K562 (cell line): ENCODE measurements around the gene LRRC75A. TPM values are rescaled to one million over a fixed set of nuclear protein-coding genes. Genes with fewer than 3 reads are reported as not detected.

Source experiments
- ARID1B ChIP-seq: fragments of 450-650 bp; IDR thresholded peaks from 2 replicates; pipeline ENCODE4 v1.6.1; 2016; ENCODE audit warnings: antibody characterized with exemption, mild to moderate bottlenecking, inconsistent platforms
- ARID2 ChIP-seq: fragments of 450-650 bp; IDR thresholded peaks from 2 replicates; pipeline ENCODE4 v1.6.1; 2017; ENCODE audit warnings: antibody characterized with exemption, mild to moderate bottlenecking
- CCNT2 ChIP-seq: IDR thresholded peaks from 2 replicates; pipeline ENCODE4 v1.6.1; 2011; ENCODE audit warnings: borderline replicate concordance, low read depth, mild to moderate bottlenecking, moderate library complexity, mixed read lengths, low read length; ENCODE audit not compliant: insufficient read length; ENCODE audit errors: extremely low read depth
- CTCF ChIP-seq, 3 experiments: IDR thresholded peaks in 2 of 3; conservative IDR thresholded peaks in 1 of 3; 2 replicates each; pipeline ENCODE4 v1.5.1; 2011 to 2012; ENCODE audit warnings: low read length in 3 of 3, mild to moderate bottlenecking in 3 of 3, control low read depth in 2 of 3, improper control_type of control experiment in 1 of 3, inconsistent platforms in 1 of 3, low read depth in 1 of 3, mixed read lengths in 1 of 3, moderate library complexity in 1 of 3; ENCODE audit not compliant: insufficient read depth in 2 of 3
- ERF ChIP-seq: fragments of 450-650 bp; formaldehyde crosslinking; IDR thresholded peaks from 2 replicates; pipeline ENCODE4 v1.4.0; 2020; ENCODE audit warnings: mild to moderate bottlenecking, mixed read lengths
- L3MBTL2 ChIP-seq: fragments of 450-650 bp; IDR thresholded peaks from 2 replicates; pipeline ENCODE4 v1.6.1; 2016; ENCODE audit warnings: mild to moderate bottlenecking, moderate library complexity
- MBD2 ChIP-seq: sonication (generic); IDR thresholded peaks from 2 replicates; pipeline ENCODE4 v1.6.1; 2016; ENCODE audit warnings: low read depth, borderline replicate concordance
- MIER1 ChIP-seq: fragments of 450-650 bp; IDR thresholded peaks from 2 replicates; pipeline ENCODE4 v1.6.1; 2016; ENCODE audit warnings: antibody characterized with exemption, mild to moderate bottlenecking, low read depth
- MTA2 ChIP-seq: fragments of 450-650 bp; IDR thresholded peaks from 2 replicates; pipeline ENCODE4 v1.6.1; 2016; ENCODE audit warnings: low read depth
- POU5F1 ChIP-seq: fragments of 150-350 bp; IDR thresholded peaks from 2 replicates; pipeline ENCODE4 v1.6.1; 2014; ENCODE audit warnings: borderline replicate concordance, low read length, low read depth, mild to moderate bottlenecking; ENCODE audit not compliant: partially characterized antibody
- RB1 ChIP-seq: fragments of 450-650 bp; IDR thresholded peaks from 2 replicates; pipeline ENCODE4 v1.6.1; 2017; ENCODE audit warnings: low read depth, mild to moderate bottlenecking
- RFX7 ChIP-seq: fragments of 250-450 bp; sonication (Bioruptor Pico); IDR thresholded peaks from 2 replicates; pipeline ENCODE4 v1.5.1; 2021; ENCODE audit warnings: mild to moderate bottlenecking
- SIRT6 ChIP-seq: IDR thresholded peaks from one replicate; pipeline ENCODE4 v1.6.1; 2012; ENCODE audit warnings: low read depth, mild to moderate bottlenecking, control low read depth, inconsistent platforms, low read length, moderate library complexity
- SUPT5H ChIP-seq: fragments of 450-650 bp; IDR thresholded peaks from 2 replicates; pipeline ENCODE4 v1.6.1; 2016
- TEAD4 ChIP-seq, 2 experiments: sonication (generic) in 1 of 2; formaldehyde crosslinking in 1 of 2; IDR thresholded peaks; 2 replicates each; pipeline versions ENCODE4 v1.6.1 to v1.8.0; 2012 to 2022; ENCODE audit warnings: borderline replicate concordance in 1 of 2, inconsistent platforms in 1 of 2, low read length in 1 of 2, mild to moderate bottlenecking in 1 of 2, missing genetic modification reagents in 1 of 2
- ZBTB7A ChIP-seq: IDR thresholded peaks from 2 replicates; pipeline ENCODE4 v1.6.1; 2011; ENCODE audit warnings: low read depth, mild to moderate bottlenecking, low read length, moderate library complexity, borderline replicate concordance; ENCODE audit not compliant: control insufficient read depth
- ZNF23 ChIP-seq: fragments of 250-450 bp; sonication (Bioruptor Pico); IDR thresholded peaks from 2 replicates; pipeline ENCODE4 v1.4.0; 2020; ENCODE audit warnings: mild to moderate bottlenecking
- ZNF41 ChIP-seq: fragments of 250-450 bp; sonication (Bioruptor Pico); conservative IDR thresholded peaks from 2 replicates; pipeline ENCODE4 v1.4.0; 2020; ENCODE audit warnings: mild to moderate bottlenecking
- ZNF511 ChIP-seq: sonication (generic); formaldehyde crosslinking; IDR thresholded peaks from 2 replicates; pipeline ENCODE4 v1.8.0; 2022; ENCODE audit warnings: mild to moderate bottlenecking, missing genetic modification reagents
- ZNF695 ChIP-seq: fragments of 450-650 bp; formaldehyde crosslinking; IDR thresholded peaks from 2 replicates; pipeline ENCODE4 v1.4.0; 2020; ENCODE audit warnings: mild to moderate bottlenecking, moderate library complexity
- polyA plus RNA-seq, 8 experiments: library from polyadenylated mRNA; depleted of rRNA in 4 of 8; stranded (reverse) in 5 of 8; unstranded in 3 of 8; fragments of >200 nt; fragmentation: Nextera tagmentation in 2 of 8; fragmentation: Illumina TruSeq in 1 of 8; extraction: Ambion mirVana in 2 of 8; extraction: Trizol in 1 of 8; gene quantifications; 2 replicates each; pipeline versions ENCODE4 v1.2.1 to v1.2.3, GENCODE V29; 2011 to 2014; ENCODE audit warnings: inconsistent platforms in 1 of 8, missing spikeins in 1 of 8
- total RNA-seq, 7 experiments: library from RNA; depleted of rRNA in 6 of 7; stranded (reverse); fragments of >200 nt in 6 of 7; fragmentation: Illumina TruSeq in 2 of 7; extraction: Trizol in 2 of 7; gene quantifications; 2 replicates each; pipeline versions ENCODE4 v1.2.1 to v1.2.3, GENCODE V29; 2011 to 2021; ENCODE audit warnings: low replicate concordance in 1 of 7

The LRRC75A gene
- total and polyA plus RNA-seq, 9 of the 15 experiments (the other 6 are each of a cell fraction or from before 2014, with no cell fraction given) = 0.04 to 0.34 (median 0.08) TPM; not detected in 5

GRCh38 chr17:16491703-16492612 lies at the start of gene LRRC75A (continued):
- TF ChIP-seq L3MBTL2 = peak; percentile 50; the same call in 1 of the 2 replicates
- peak; percentile 73; the same call in 1 of the 2 replicates for TF ChIP-seq ZBTB7A
- no peak for TF ChIP-seq ARID2
- peak in 1 of 3 experiments; percentile 62; a peak in 2 of 6 replicates for TF ChIP-seq CTCF (IDR thresholded peaks at IDR 0.05 in 2 of 3, conservative IDR thresholded peaks at IDR 0.05 in 1 of 3; ENCODE audit: insufficient read depth in 2 of 3, low read depth in 1 of 3, low read length in 3 of 3)
- no peak for TF ChIP-seq MIER1
- no peak for TF ChIP-seq ARID1B
- TF ChIP-seq TEAD4 (IDR thresholded peaks at IDR 0.05; ENCODE audit: low read length) = no peak
- TF ChIP-seq TEAD4 (CRISPR knock-in tag; IDR thresholded peaks at IDR 0.05; ENCODE audit: borderline replicate concordance) = no peak
- TF ChIP-seq SIRT6 = no peak
- TF ChIP-seq POU5F1 = no peak
- TF ChIP-seq ZNF23 (CRISPR knock-in tag) = no peak
- peak; percentile 26; the same call in 1 of the 2 replicates for TF ChIP-seq RB1
- no peak for TF ChIP-seq CCNT2
- no peak for TF ChIP-seq ERF (CRISPR knock-in tag)
- TF ChIP-seq ZNF511 (CRISPR knock-in tag) = no peak
- TF ChIP-seq ZNF695 (CRISPR knock-in tag) = no peak
- no peak for TF ChIP-seq SUPT5H
- TF ChIP-seq RFX7 = no peak
- no peak for TF ChIP-seq ZNF41 (CRISPR knock-in tag)
- no peak for TF ChIP-seq MBD2
- TF ChIP-seq MTA2 = no peak
